ENCODE results near the gene CCL19.

Gene CCL19

DNA sequence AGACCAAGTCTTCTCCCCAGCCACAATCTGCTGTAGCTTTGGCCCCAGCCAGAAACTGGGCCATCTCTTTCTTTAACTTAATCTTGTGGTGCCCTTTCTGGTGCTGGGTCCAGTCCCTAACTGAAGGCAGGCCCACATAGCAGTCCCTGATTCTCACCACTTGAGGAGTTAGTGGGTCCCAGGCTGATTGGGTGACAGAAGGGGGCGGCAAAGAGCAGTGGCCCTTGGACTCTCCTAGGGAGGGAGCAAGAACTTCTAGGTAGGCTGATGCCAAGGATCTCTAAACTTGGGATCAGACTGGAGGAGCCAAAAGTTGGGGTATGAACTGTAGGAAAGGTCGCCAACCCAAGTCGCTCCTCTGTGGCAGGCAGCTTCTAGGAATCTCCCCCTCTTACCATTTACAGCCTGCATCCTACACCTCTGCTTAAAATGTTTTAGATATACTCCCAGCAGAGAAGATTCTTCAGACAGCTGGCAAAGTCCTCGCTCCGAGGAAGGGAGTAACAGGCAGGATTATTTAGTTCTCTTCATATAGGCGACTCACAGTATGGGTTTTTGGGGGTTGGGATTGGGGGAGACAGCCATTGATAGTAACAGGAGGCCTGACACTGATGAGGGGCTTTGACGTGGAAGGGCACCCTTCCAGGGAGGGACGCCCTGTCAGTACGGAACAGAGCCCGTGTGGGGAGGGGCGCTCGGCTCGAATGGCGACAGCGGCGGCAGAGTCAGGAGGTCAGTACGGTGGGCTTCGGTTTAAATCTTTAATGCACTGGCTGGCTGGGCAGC, 26.6 kb downstream of the CCL19 start:
- in situ Hi-C loops (cut with MboI; ENCODE audit: low sequenced_read_pairs): loop anchor here (10.0 kb wide), 1 partner anchor 60 kb away; no protein-coding TSS in a partner anchor

DNA sequence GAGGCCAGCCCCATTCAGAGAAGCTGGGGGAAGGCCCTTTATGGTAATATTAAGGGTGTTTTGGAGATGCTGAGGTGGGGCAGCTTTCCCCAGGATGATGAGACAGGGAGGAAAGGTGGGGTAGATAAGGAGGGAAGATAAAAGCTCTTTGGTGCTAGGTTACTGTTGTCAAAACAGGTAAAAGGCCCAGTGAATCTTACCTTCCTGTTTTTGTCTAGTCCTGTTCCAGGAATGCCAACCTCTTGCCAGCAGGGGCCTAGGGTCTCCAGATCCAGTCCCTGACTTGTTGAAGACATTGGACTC, 27.8 kb downstream of the CCL19 start:
- in situ Hi-C loops (cut with MboI; ENCODE audit: low sequenced_read_pairs): loop anchor here (10.0 kb wide), 1 partner anchor 58 kb away; no protein-coding TSS in a partner anchor

GRCh38 chr9:34662526-34663302, 28.4 kb downstream of the CCL19 start, which contains the start of gene CCL27:
Gene CCL27, minus strand, starts transcription at chr9:34662657. Its CDS starts 24 bp downstream, at chr9:34662633.
- in situ Hi-C loops (cut with MboI; ENCODE audit: low sequenced_read_pairs): loop anchor here (10.0 kb wide), 1 partner anchor 58 kb away; no protein-coding TSS in a partner anchor

DNA sequence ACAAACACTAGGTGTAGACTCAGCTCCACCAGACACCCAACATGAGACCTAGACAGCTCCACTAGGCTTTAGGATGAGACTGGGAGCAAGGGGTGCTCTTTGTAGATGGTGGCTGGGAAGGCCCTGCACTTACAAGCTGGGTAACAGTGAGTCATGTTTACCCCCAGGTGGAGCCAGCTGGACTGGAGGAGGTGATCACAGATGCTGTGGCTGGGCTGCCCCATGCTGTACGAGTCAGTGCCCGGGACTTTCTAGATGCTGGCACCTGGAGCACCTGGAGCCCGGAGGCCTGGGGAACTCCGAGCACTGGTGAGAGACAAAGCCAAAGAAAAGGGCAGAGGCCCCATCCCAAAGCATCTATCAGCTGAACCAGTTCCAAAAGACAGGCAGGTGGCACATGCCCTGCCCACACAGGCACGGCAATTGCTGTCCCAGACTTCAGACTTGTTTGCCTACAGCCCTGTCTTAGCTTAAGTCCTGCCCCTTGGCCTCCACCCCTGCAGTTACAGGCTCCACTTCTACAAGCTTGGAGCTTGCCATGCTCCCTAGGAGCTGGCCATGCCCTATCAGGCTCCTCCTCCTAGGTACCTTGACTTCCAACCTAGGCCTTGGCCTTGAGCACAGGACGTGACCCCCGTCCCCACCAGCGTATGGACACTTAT, 31.4 kb downstream of the CCL19 start:
- in situ Hi-C loops (cut with MboI; ENCODE audit: low sequenced_read_pairs): loop anchor here (10.0 kb wide), 1 partner anchor 55 kb away; no protein-coding TSS in a partner anchor

DNA sequence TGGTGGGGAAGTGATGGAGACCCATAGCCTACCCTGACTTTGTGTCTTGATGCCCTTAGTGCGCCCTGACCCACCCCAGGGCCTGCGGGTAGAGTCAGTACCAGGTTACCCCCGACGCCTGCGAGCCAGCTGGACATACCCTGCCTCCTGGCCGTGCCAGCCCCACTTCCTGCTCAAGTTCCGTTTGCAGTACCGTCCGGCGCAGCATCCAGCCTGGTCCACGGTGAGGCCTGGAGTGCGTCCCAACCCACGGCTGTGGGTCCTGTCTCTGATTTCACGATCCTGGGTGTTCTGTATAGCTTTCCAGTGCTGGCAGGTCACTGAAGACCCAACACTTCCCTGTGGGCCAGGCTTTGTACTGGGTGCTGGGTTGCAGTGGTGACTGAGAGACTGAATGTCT, 32.6 kb downstream of the CCL19 start:
- in situ Hi-C loops (cut with MboI; ENCODE audit: low sequenced_read_pairs): no loop called here

GRCh38 chr9:34656992-34657391, 34.1 kb downstream of the CCL19 start:
- in situ Hi-C loops (cut with MboI; ENCODE audit: low sequenced_read_pairs): no loop called here

DNA sequence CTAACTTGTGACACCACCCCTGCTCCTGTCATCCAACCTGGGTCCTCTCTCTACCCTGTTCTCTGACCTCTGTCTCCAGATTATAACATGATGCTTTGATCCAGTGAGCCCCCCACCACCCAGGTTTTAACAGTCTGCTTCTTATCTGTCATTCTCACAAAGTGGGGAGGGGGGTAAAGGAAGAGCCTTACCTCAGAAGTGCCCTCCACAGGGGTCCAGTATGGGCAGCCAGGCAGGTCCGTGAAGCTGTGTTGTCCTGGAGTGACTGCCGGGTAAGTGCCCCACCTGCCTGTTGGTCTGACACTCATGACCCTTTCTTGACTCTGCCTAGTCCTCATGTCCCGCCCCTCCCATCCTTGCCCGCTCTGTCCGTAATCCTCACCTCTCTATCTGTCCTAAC, 35.7 kb downstream of the CCL19 start:
- in situ Hi-C loops (cut with MboI; ENCODE audit: low sequenced_read_pairs): no loop called here

DNA sequence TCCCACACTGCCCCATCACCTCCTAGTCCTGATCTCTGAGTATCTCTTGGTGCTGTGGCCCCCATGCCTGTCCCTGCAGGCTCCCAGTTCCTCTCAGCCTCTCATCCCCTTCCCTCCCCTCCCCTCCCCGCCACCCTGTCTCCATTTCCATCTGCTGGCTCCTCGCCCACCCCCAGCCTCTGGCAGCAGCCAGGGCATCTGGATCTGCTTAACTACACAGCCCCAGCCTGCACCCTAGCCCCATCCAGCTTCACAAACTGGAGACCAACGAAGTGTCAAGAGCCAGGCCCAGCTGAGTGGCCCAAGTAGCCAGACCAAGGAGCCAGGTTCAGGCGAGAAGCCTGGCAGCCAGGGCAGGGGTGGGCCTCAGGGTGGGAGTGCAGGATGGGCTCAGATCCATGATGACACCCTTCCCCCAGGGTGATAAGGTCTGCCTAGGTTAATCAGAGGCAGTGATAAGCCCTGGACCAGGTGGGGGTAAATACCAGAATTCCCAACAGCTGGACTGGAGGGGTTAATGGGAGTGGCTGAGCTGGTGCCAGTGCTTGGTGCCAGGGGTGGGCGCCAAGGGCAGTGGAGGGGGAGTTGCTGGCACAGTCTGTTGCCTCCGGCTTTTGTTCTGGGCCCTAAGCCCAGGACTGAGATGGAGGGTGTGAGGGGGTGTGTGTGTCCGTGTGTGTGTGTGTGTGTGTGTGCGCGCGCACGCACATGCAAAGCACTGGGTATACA, 36.6 kb downstream of the CCL19 start:
- in situ Hi-C loops (cut with MboI; ENCODE audit: low sequenced_read_pairs): no loop called here

- in situ Hi-C loops (cut with MboI; ENCODE audit: low sequenced_read_pairs): no loop called here
Observed at GRCh38 chr9:34653151-34654072, 37.7 kb downstream of the CCL19 start.

DNA sequence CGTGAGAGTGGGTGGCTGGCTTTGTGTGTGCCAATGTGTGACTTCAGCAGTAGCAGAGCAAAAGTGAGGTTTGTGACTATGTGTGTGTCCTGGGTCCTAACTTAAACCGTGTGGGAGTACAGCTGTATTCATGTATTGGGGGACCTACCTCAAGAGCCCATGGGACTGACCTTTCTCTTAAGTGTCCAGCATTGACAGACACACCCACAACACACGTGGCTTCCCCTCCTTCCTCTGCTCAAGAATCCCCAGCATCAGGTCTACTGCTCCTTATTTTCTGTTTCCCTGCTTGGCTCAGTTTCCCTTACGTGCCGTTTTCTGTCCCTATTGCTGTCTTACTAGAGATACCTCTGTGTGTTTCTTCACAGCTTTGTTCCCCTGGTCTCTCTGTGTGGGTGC, 38.5 kb downstream of the CCL19 start:
- in situ Hi-C loops (cut with MboI; ENCODE audit: low sequenced_read_pairs): no loop called here

DNA sequence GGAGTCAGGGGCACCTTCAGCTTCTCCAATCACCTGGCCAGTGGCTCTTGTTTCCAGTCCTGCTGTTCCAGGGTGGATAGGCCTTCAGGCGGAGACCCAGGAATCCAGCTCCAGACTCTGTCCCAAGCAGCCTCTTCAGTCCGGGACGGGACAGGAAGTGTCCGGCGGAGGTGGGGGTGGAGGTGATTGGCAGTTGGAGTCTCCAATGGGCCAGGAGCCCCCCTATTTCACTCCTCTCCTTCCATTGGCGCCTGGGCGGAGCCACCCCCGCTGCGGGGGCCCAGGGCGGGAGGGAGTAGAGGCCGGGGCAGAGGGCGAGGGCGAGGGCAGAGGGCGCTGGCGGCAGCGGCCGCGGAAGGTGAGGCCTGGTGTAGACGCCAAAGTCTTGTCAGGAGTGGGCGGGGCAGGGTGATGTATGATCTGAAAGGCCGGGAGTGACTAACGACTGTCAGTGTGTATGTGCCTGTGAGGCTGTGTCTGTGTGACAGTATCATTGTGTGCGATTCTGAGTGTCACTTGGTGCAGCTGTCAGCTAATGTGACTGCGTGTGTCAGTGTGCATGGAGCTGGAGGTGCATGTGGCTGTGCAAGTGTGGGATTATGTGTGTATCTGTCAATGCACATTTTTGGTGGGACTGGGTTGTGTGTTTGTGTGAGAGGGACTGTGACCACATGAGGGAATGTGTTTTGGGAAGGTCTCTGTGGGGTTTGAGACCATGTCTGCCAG, 39.0 kb downstream of the CCL19 start, which contains the start of gene IL11RA:
IL11RA (plus strand) TSS at position 310 of the 726 bp plus-strand sequence. CDS start 3,033 bp downstream, outside the sequence.
- in situ Hi-C loops (cut with MboI; ENCODE audit: low sequenced_read_pairs): no loop called here

DNA sequence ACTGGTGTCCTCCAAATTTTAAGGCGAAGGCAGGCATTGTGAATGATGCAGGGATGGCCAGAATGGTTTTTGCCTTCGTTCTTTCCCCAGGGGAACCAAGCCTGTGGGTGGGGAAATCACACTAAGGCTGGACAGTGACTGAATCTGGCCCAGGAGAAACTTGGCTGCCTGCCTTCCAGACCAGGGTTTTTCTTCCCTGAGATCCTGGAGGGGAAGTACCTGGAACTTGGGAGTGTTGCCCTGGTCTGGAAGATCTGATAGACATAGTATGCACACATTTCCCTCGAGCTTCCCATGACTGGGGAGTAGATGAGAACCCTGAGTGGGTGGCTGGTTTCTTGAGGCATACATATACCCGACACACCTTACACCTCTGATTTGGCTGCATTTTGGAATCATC, 39.8 kb downstream of the CCL19 start:
- in situ Hi-C loops (cut with MboI; ENCODE audit: low sequenced_read_pairs): no loop called here

DNA sequence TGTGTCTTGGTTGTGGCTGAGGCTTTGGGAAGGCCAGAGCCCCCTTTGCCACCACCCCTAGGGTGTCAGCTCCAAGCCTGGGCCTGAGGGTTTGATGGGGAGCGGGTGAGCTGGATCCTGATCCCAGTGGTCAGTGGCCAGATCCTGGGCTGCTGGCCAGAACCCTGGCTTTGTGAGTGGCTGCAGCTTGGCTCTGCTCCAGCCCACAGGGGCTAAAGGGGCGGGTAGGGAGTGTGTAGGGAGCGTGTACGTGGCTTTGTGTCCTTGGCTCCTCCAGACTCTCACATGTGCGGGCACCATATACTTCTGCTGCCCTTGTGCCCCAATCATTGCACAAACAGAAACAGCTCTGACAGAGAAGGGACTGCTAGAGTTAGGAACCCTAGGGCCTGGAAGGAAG, 40.3 kb downstream of the CCL19 start:
- in situ Hi-C loops (cut with MboI; ENCODE audit: low sequenced_read_pairs): no loop called here

GRCh38 chr9:34648673-34649072, 42.4 kb downstream of the CCL19 start:
- in situ Hi-C loops (cut with MboI; ENCODE audit: low sequenced_read_pairs): no loop called here

- in situ Hi-C loops (cut with MboI; ENCODE audit: low sequenced_read_pairs): no loop called here
Observed at GRCh38 chr9:34647651-34648050, 43.4 kb downstream of the CCL19 start.

DNA sequence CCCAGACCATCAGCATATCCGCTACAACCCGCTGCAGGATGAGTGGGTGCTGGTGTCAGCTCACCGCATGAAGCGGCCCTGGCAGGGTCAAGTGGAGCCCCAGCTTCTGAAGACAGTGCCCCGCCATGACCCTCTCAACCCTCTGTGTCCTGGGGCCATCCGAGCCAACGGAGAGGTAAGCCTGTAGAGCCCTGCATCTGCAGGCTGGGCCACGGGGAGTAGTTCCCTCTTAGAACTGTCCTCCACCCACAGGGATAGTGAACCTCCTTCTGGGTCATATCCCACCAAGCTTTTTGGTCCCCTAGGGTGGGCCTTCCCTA, 44.0 kb downstream of the CCL19 start:
- in situ Hi-C loops (cut with MboI; ENCODE audit: low sequenced_read_pairs): no loop called here

- in situ Hi-C loops (cut with MboI; ENCODE audit: low sequenced_read_pairs): no loop called here
Observed at GRCh38 chr9:34646211-34647083, 44.6 kb downstream of the CCL19 start, which contains the start of gene GALT. Gene GALT, plus strand, starts transcription at chr9:34646675. Its CDS starts 30 bp downstream, at chr9:34646705.

- in situ Hi-C loops (cut with MboI; ENCODE audit: low sequenced_read_pairs): no loop called here
Observed at GRCh38 chr9:34644766-34645314, 46.2 kb downstream of the CCL19 start.
